PFSK-1 (cell line): ENCODE results near the gene LDLRAD4.

Experiments used
- FOXP2 ChIP-seq: optimal IDR thresholded peaks from 2 replicates; pipeline ENCODE3; 2011; ENCODE audit warnings: borderline replicate concordance, control low read depth, inconsistent platforms; ENCODE audit not compliant: insufficient read depth; ENCODE audit errors: extremely low read length, extremely low read depth
- POLR2AphosphoS5 ChIP-seq: IDR thresholded peaks from 2 replicates; pipeline ENCODE4 v1.6.1; 2012; ENCODE audit warnings: low read depth, mild to moderate bottlenecking, control low read depth, low read length, moderate library complexity
- SIN3A ChIP-seq: IDR thresholded peaks from 2 replicates; pipeline ENCODE4 v1.6.1; 2012; ENCODE audit warnings: mild to moderate bottlenecking, low read length, moderate library complexity, borderline replicate concordance; ENCODE audit not compliant: insufficient read depth
- TAF1 ChIP-seq: IDR thresholded peaks from 2 replicates; pipeline ENCODE4 v1.6.1; 2012; ENCODE audit warnings: low read length, control low read depth, borderline replicate concordance; ENCODE audit not compliant: insufficient read depth
- TF ChIP-seq, protein P1 (sequence below), 2 experiments: IDR thresholded peaks; 2 replicates each; pipeline versions ENCODE4 v1.6.1 to v1.8.0; 2011 to 2012; ENCODE audit warnings: low read depth in 2 of 2, low read length in 2 of 2, control low read depth in 1 of 2, inconsistent platforms in 1 of 2, mild to moderate bottlenecking in 1 of 2, moderate library complexity in 1 of 2; ENCODE audit not compliant: insufficient read depth in 1 of 2

LDLRAD4 gene

DNA sequence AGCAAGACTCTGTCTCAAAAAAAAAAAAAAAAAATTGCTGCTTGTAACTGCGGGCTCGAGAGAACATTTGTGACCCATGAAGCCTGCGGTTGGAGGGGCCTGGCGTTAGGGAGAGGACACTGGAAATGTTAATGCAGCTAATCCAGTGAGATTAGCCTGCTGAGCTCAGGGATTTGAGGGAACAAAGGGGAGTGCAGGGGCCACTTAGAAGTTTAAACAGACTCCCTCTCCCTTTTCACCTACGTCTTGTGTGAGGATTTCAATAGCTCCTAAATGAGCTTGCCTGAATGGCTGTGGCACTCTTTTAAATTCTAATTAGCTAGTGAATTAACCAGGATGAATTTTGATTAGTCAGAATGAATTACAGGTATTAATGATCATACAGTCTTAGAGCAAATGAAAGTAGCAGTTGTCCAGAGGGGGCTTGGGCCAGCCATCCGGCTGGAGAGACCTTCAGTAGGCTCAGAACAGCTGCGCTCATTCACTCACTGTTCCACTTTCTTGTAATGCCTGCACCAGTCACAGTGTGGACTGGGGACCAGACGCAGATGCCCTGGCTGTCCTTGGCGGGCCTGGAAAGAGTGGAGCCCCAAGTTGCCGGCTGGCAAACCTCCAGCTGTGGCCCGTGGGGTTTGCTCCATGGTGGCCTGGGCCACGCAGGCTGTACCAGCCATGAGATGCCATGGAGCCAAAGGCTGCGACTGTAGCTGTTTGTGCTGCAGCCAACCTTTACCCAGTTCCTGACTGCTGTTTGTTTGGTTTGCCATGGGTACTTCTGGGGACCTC, 20.8 kb downstream of the LDLRAD4 start:
- TF ChIP-seq FOXP2 (no peak), POLR2AphosphoS5 (no peak), TAF1 (no peak), SIN3A (no peak)

GRCh38 chr18:13240060-13240725, 21.6 kb downstream of the LDLRAD4 start:
- TF ChIP-seq FOXP2 (no peak), SIN3A (no peak), TAF1 (no peak), POLR2AphosphoS5 (no peak)
- TF ChIP-seq, protein P1, sequence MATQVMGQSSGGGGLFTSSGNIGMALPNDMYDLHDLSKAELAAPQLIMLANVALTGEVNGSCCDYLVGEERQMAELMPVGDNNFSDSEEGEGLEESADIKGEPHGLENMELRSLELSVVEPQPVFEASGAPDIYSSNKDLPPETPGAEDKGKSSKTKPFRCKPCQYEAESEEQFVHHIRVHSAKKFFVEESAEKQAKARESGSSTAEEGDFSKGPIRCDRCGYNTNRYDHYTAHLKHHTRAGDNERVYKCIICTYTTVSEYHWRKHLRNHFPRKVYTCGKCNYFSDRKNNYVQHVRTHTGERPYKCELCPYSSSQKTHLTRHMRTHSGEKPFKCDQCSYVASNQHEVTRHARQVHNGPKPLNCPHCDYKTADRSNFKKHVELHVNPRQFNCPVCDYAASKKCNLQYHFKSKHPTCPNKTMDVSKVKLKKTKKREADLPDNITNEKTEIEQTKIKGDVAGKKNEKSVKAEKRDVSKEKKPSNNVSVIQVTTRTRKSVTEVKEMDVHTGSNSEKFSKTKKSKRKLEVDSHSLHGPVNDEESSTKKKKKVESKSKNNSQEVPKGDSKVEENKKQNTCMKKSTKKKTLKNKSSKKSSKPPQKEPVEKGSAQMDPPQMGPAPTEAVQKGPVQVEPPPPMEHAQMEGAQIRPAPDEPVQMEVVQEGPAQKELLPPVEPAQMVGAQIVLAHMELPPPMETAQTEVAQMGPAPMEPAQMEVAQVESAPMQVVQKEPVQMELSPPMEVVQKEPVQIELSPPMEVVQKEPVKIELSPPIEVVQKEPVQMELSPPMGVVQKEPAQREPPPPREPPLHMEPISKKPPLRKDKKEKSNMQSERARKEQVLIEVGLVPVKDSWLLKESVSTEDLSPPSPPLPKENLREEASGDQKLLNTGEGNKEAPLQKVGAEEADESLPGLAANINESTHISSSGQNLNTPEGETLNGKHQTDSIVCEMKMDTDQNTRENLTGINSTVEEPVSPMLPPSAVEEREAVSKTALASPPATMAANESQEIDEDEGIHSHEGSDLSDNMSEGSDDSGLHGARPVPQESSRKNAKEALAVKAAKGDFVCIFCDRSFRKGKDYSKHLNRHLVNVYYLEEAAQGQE (IDR thresholded peaks at IDR 0.05; ENCODE audit: insufficient read depth in 1 of 2, low read depth in 2 of 2, low read length in 2 of 2) = no peak

DNA sequence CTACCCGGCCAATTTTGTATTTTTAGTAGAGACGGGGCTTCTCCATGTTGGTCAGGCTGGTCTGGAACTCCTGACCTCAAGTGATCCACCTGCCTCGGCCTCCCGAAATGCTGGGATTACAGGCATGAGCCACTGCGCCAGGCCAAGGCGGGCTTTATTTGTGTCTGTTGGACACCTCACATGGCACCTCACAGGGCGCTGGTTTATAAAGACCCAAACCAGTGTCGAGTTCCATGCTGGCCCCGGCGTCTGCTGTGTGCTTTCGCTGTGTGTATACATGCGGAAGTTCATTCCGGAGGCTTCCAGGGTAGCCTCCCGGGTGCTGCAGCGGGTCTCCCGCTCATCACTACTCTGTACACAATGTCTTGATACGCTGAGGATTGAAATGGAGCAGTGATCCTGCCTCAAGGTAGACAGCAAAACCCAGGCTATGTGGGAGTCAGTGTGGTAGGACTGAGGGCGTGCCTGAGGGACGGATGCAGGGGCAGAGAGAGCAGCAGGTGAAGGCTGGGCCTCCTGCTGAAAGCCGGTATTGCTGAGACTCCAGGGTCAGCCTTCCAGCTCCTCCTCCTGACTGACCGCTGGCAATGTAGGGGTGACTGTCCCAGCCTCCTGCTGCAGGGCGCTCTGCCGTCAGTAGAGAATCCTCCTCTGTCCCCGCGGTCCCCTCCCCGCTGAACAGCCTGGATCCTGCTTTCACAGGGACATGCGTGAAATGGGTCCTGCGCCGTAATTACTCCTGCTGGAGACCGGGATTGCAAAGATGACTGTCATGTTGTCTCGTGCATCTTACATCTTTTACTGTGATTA, 22.7 kb downstream of the LDLRAD4 start:
- TF ChIP-seq SIN3A (no peak), TAF1 (no peak), FOXP2 (no peak), POLR2AphosphoS5 (no peak)
- TF ChIP-seq, protein P1 (IDR thresholded peaks at IDR 0.05; ENCODE audit: insufficient read depth in 1 of 2, low read depth in 2 of 2, low read length in 2 of 2) = no peak

- TF ChIP-seq SIN3A (no peak), FOXP2 (no peak), TAF1 (no peak), POLR2AphosphoS5 (no peak)
- TF ChIP-seq, protein P1 (IDR thresholded peaks at IDR 0.05; ENCODE audit: insufficient read depth in 1 of 2, low read depth in 2 of 2, low read length in 2 of 2) = no peak
Observed at GRCh38 chr18:13241893-13242175, 23.3 kb downstream of the LDLRAD4 start.

DNA sequence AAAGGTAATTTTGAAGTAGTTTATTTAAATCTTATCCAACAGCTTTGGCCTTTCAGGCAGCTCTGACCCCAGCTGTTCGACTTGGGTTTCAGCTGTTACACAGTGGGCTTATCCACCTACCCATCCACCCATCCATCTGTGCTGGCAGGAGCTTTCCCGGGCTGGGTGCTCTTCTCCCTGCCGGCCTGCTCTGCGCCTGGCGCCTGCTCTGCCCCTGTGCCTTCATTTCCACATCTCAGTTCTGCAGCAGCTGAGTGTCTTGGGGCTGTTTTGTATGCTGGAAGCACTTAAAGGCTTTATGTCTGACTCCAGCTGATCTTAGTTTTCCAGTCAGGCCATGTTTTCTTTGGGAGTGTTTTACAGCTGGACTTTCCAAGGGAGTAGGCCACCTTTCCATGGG, 24.2 kb downstream of the LDLRAD4 start:
- no peak for TF ChIP-seq FOXP2
- no peak for TF ChIP-seq POLR2AphosphoS5
- no peak for TF ChIP-seq SIN3A
- TF ChIP-seq, protein P1 (IDR thresholded peaks at IDR 0.05; ENCODE audit: insufficient read depth in 1 of 2, low read depth in 2 of 2, low read length in 2 of 2) = no peak
- no peak for TF ChIP-seq TAF1
